ENCODE results near the gene FCHO1. TPM values are rescaled to one million over a fixed set of nuclear protein-coding genes. Genes with fewer than 3 reads are reported as not detected.
A peak's percentile ranks its signal among the peaks of the same experiment; 100 is the strongest.

FCHO1 gene
- total RNA-seq, 1 experiment from 2014 or later, result 0.61 TPM

GRCh38 chr19:17805427-17805826, 54.1 kb downstream of the FCHO1 start:
- no TSS peak for BruUV-seq (replicated peaks)
- intact Hi-C loops (cut with micrococcal nuclease; ENCODE audit: unreplicated experiment), result no loop called here
- no peaks in the 10 kb centered on the region for H3K9me3 Mint-ChIP-seq (ENCODE audit: low read depth, unreplicated experiment)
- TF ChIP-seq CTCF (IDR thresholded peaks at IDR 0.05; ENCODE audit: unreplicated experiment), result no peak
- H3K27ac Mint-ChIP-seq (ENCODE audit: unreplicated experiment), result peak overlapping the region; percentile 50
- H3K4me1 Mint-ChIP-seq (ENCODE audit: low read depth, unreplicated experiment), result peaks cover 38% of the 10 kb centered on the region
- H3K27me3 Mint-ChIP-seq (ENCODE audit: unreplicated experiment), result no peaks in the 10 kb centered on the region
- no peak for DNase-seq
- CTCF ChIA-PET, result no interaction called here
- no peak overlapping the region for H3K4me3 Mint-ChIP-seq (ENCODE audit: low read depth, unreplicated experiment)
- H3K36me3 Mint-ChIP-seq (ENCODE audit: insufficient read depth, unreplicated experiment), result peaks cover 54% of the 10 kb centered on the region

- Mint-ChIP-seq H3K27ac (ENCODE audit: unreplicated experiment) (peak overlapping the region; percentile 82), H3K4me1 (ENCODE audit: low read depth, unreplicated experiment) (peaks cover 37% of the 10 kb centered on the region), H3K27me3 (ENCODE audit: unreplicated experiment) (no peaks in the 10 kb centered on the region), H3K9me3 (ENCODE audit: low read depth, unreplicated experiment) (no peaks in the 10 kb centered on the region), H3K36me3 (ENCODE audit: insufficient read depth, unreplicated experiment) (peaks cover 63% of the 10 kb centered on the region), H3K4me3 (ENCODE audit: low read depth, unreplicated experiment) (no peak overlapping the region)
- no peak for DNase-seq
- no peak for TF ChIP-seq CTCF (IDR thresholded peaks at IDR 0.05; ENCODE audit: unreplicated experiment)
- CTCF ChIA-PET, result no interaction called here
- BruUV-seq (replicated peaks), result no TSS peak
- intact Hi-C loops (cut with micrococcal nuclease; ENCODE audit: unreplicated experiment), result no loop called here
These were observed 55.7 kb downstream of the FCHO1 start for GRCh38 chr19:17806945-17807344.

GRCh38 chr19:17807731-17808316, 56.5 kb downstream of the FCHO1 start:
- CTCF ChIA-PET, result no interaction called here
- no TSS peak for BruUV-seq (replicated peaks)
- TF ChIP-seq CTCF (IDR thresholded peaks at IDR 0.05; ENCODE audit: unreplicated experiment), result no peak

GRCh38 chr19:17811103-17811502, 59.8 kb downstream of the FCHO1 start:
- Mint-ChIP-seq H3K9me3 (ENCODE audit: low read depth, unreplicated experiment) (no peaks in the 10 kb centered on the region), H3K36me3 (ENCODE audit: insufficient read depth, unreplicated experiment) (peaks cover 66% of the 10 kb centered on the region), H3K4me3 (ENCODE audit: low read depth, unreplicated experiment) (no peak overlapping the region), H3K27me3 (ENCODE audit: unreplicated experiment) (no peaks in the 10 kb centered on the region), H3K4me1 (ENCODE audit: low read depth, unreplicated experiment) (peaks cover 7% of the 10 kb centered on the region), H3K27ac (ENCODE audit: unreplicated experiment) (no peak overlapping the region)
- no peak for DNase-seq
- CTCF ChIA-PET, result no interaction called here
- TF ChIP-seq CTCF (IDR thresholded peaks at IDR 0.05; ENCODE audit: unreplicated experiment), result no peak
- no TSS peak for BruUV-seq (replicated peaks)
- intact Hi-C loops (cut with micrococcal nuclease; ENCODE audit: unreplicated experiment), result no loop called here

More at GRCh38 chr19:17807731-17808316, 56.5 kb downstream of the FCHO1 start:
- intact Hi-C loops (cut with micrococcal nuclease; ENCODE audit: unreplicated experiment), result no loop called here
- H3K36me3 Mint-ChIP-seq (ENCODE audit: insufficient read depth, unreplicated experiment), result peaks cover 66% of the 10 kb centered on the region
- no peaks in the 10 kb centered on the region for H3K27me3 Mint-ChIP-seq (ENCODE audit: unreplicated experiment)
- H3K27ac Mint-ChIP-seq (ENCODE audit: unreplicated experiment), result no peak overlapping the region
- H3K9me3 Mint-ChIP-seq (ENCODE audit: low read depth, unreplicated experiment), result no peaks in the 10 kb centered on the region
- H3K4me1 Mint-ChIP-seq (ENCODE audit: low read depth, unreplicated experiment), result peaks cover 29% of the 10 kb centered on the region
- no peak overlapping the region for H3K4me3 Mint-ChIP-seq (ENCODE audit: low read depth, unreplicated experiment)
- DNase-seq, result no peak

All from Calu3 (cell line).